BLaER1 (cell line): ENCODE measurements around the gene REEP2.
A peak's percentile ranks its signal among the peaks of the same experiment; 100 is the strongest.

ENCODE experiments used
- H3K27ac ChIP-seq: shearing (Covaris generic); formaldehyde crosslinking; 2 replicates; pipeline ENCODE4 v1.8.1; 2022
- H3K27me3 ChIP-seq: shearing (Covaris generic); formaldehyde crosslinking; 2 replicates; pipeline ENCODE4 v1.8.1; 2022
- H3K36me3 ChIP-seq: shearing (Covaris generic); formaldehyde crosslinking; 2 replicates; pipeline ENCODE4 v1.8.1; 2022
- H3K4me1 ChIP-seq: shearing (Covaris generic); formaldehyde crosslinking; 2 replicates; pipeline ENCODE4 v1.8.1; 2022
- H3K4me2 ChIP-seq: shearing (Covaris generic); formaldehyde crosslinking; 2 replicates; pipeline ENCODE4 v1.8.1; 2022
- H3K4me3 ChIP-seq: shearing (Covaris generic); formaldehyde crosslinking; 2 replicates; pipeline ENCODE4 v1.8.1; 2022
- H3K9ac ChIP-seq: shearing (Covaris generic); formaldehyde crosslinking; 2 replicates; pipeline ENCODE4 v1.8.1; 2022
- H3K9me3 ChIP-seq: shearing (Covaris generic); formaldehyde crosslinking; 2 replicates; pipeline ENCODE4 v1.8.1; 2022
- H4K20me1 ChIP-seq: shearing (Covaris generic); formaldehyde crosslinking; 2 replicates; pipeline ENCODE4 v1.8.1; 2022
- Cebpa-rat ChIP-seq: shearing (Covaris generic); IDR thresholded peaks from 2 replicates; pipeline ENCODE4 v1.8.1; 2022

REEP2 gene

GRCh38 chr5:138438003-138438723, 694 bp upstream of the REEP2 start:
- H4K20me1 ChIP-seq: peaks cover 17% of the 10 kb centered on the region
- peaks cover 26% of the 10 kb centered on the region for H3K4me1 ChIP-seq
- H3K9me3 ChIP-seq: no peaks in the 10 kb centered on the region
- TF ChIP-seq Cebpa-rat: no peak
- H3K4me3 ChIP-seq: peak overlapping the region; percentile 70
- peak overlapping the region; percentile 73 for H3K9ac ChIP-seq
- peak overlapping the region; percentile 89 for H3K4me2 ChIP-seq
- 0 out of 2 replicates have a peak overlapping the region, but pooled peaks have one; percentile 35 for H3K27ac ChIP-seq
- peaks cover 45% of the 10 kb centered on the region for H3K36me3 ChIP-seq
- no peaks in the 10 kb centered on the region for H3K27me3 ChIP-seq

- Histone ChIP-seq H3K9me3 (no peaks in the 10 kb centered on the region), H3K36me3 (peaks cover 31% of the 10 kb centered on the region), H4K20me1 (peaks cover 17% of the 10 kb centered on the region), H3K27me3 (no peaks in the 10 kb centered on the region), H3K4me1 (peaks cover 26% of the 10 kb centered on the region), H3K9ac (peak overlapping the region; percentile 73), H3K4me2 (peak overlapping the region; percentile 89), H3K27ac (peak overlapping the region; percentile 35; the same call in 1 of the 2 replicates), H3K4me3 (peak overlapping the region; percentile 70)
- TF ChIP-seq Cebpa-rat: no peak
Measured at GRCh38 chr5:138439477-138440158, 761 bp downstream of the REEP2 start.

- Histone ChIP-seq H3K9ac (peak overlapping the region; percentile 73; the same call in 1 of the 2 replicates), H3K9me3 (no peaks in the 10 kb centered on the region), H3K4me1 (peaks cover 26% of the 10 kb centered on the region), H3K4me3 (no peak overlapping the region), H3K27ac (no peak overlapping the region), H3K4me2 (peak overlapping the region; percentile 89), H3K36me3 (peaks cover 23% of the 10 kb centered on the region), H3K27me3 (no peaks in the 10 kb centered on the region), H4K20me1 (peaks cover 17% of the 10 kb centered on the region)
- TF ChIP-seq Cebpa-rat: no peak
Measured at GRCh38 chr5:138440159-138441073, 1.6 kb downstream of the REEP2 start.

- no peak for TF ChIP-seq Cebpa-rat
- peaks cover 17% of the 10 kb centered on the region for H4K20me1 ChIP-seq
- H3K4me3 ChIP-seq: no peak overlapping the region
- H3K36me3 ChIP-seq: peaks cover 15% of the 10 kb centered on the region; the same call in 1 of the 2 replicates
- no peak overlapping the region for H3K27ac ChIP-seq
- no peak overlapping the region for H3K9ac ChIP-seq
- H3K4me2 ChIP-seq: no peak overlapping the region
- H3K9me3 ChIP-seq: no peaks in the 10 kb centered on the region
- peaks cover 26% of the 10 kb centered on the region for H3K4me1 ChIP-seq
- no peaks in the 10 kb centered on the region for H3K27me3 ChIP-seq
Measured at GRCh38 chr5:138441221-138441620, 2.4 kb downstream of the REEP2 start.

GRCh38 chr5:138444078-138444773, 5.4 kb downstream of the REEP2 start:
- H3K9ac ChIP-seq: no peak overlapping the region
- peaks cover 11% of the 10 kb centered on the region for H3K4me1 ChIP-seq
- no peaks in the 10 kb centered on the region for H3K9me3 ChIP-seq
- no peak overlapping the region for H3K4me3 ChIP-seq
- no peaks in the 10 kb centered on the region for H3K36me3 ChIP-seq
- no peak overlapping the region for H3K27ac ChIP-seq
- H3K4me2 ChIP-seq: no peak overlapping the region
- H3K27me3 ChIP-seq: no peaks in the 10 kb centered on the region
- TF ChIP-seq Cebpa-rat: no peak
- no peaks in the 10 kb centered on the region for H4K20me1 ChIP-seq

GRCh38 chr5:138444774-138445546, 6.1 kb downstream of the REEP2 start:
- H3K9ac ChIP-seq: no peak overlapping the region
- no peaks in the 10 kb centered on the region for H3K9me3 ChIP-seq
- no peaks in the 10 kb centered on the region for H3K27me3 ChIP-seq

GRCh38 chr5:138445547-138446271, 6.9 kb downstream of the REEP2 start:
- no peaks in the 10 kb centered on the region for H3K9me3 ChIP-seq
- TF ChIP-seq Cebpa-rat: no peak
- no peak overlapping the region for H3K27ac ChIP-seq
- no peaks in the 10 kb centered on the region for H3K36me3 ChIP-seq
- no peak overlapping the region for H3K4me2 ChIP-seq
- no peaks in the 10 kb centered on the region for H4K20me1 ChIP-seq
- no peaks in the 10 kb centered on the region for H3K27me3 ChIP-seq
- no peak overlapping the region for H3K9ac ChIP-seq
- no peaks in the 10 kb centered on the region; the same call in 1 of the 2 replicates for H3K4me1 ChIP-seq
- H3K4me3 ChIP-seq: no peak overlapping the region

More at GRCh38 chr5:138444774-138445546, 6.1 kb downstream of the REEP2 start:
- H3K36me3 ChIP-seq: no peaks in the 10 kb centered on the region
- H3K4me3 ChIP-seq: no peak overlapping the region
- no peak overlapping the region for H3K27ac ChIP-seq
- no peak for TF ChIP-seq Cebpa-rat
- no peaks in the 10 kb centered on the region for H4K20me1 ChIP-seq
- peaks cover 4% of the 10 kb centered on the region for H3K4me1 ChIP-seq
- H3K4me2 ChIP-seq: no peak overlapping the region

- Histone ChIP-seq H3K36me3 (no peaks in the 10 kb centered on the region), H3K4me2 (no peak overlapping the region), H3K27me3 (no peaks in the 10 kb centered on the region), H4K20me1 (no peaks in the 10 kb centered on the region), H3K4me3 (no peak overlapping the region), H3K9ac (no peak overlapping the region), H3K4me1 (no peaks in the 10 kb centered on the region; the same call in 1 of the 2 replicates), H3K27ac (no peak overlapping the region), H3K9me3 (no peaks in the 10 kb centered on the region)
- TF ChIP-seq Cebpa-rat: no peak
Measured at GRCh38 chr5:138448070-138448469, 9.2 kb downstream of the REEP2 start.
